Kidney (tissue), 14 donors: ENCODE data around the gene CAPZA3. TPM values are rescaled to one million over a fixed set of nuclear protein-coding genes. Genes with fewer than 3 reads are reported as not detected.
A peak's percentile ranks its signal among the peaks of the same experiment; 100 is the strongest.
"Not testable (repeated sequence)": the region's sequence is repeated elsewhere in the genome, so short reads cannot be mapped to it uniquely, and the experiment has no call there.

ENCODE experiments used
- DNase-seq, 5 donors: peaks; one replicate each; pipeline ENCODE4 v3.0.0-alpha.2; 2013 to 2020
- FAIRE-seq: peaks from 2 replicates; lab custom pipeline; 2012; peaks lifted over from hg19 to GRCh38; lab: Jason Lieb, UNC
- H3K27ac ChIP-seq, 2 donors: one replicate each; pipeline ENCODE4 v1.7.0; 2013; ENCODE audit warnings: low read depth in 2 of 2, low read length in 2 of 2, inconsistent platforms in 1 of 2
- H3K27me3 ChIP-seq: one replicate; pipeline ENCODE4 v1.7.1; 2013; ENCODE audit warnings: low read length, inconsistent platforms; ENCODE audit not compliant: control insufficient read depth, insufficient read depth
- H3K36me3 ChIP-seq, 3 donors: one replicate each; pipeline versions ENCODE4 v1.7.0 to v1.7.1; 2013; ENCODE audit warnings: low read length in 3 of 3, control low read depth in 1 of 3, inconsistent platforms in 1 of 3; ENCODE audit not compliant: insufficient read depth in 3 of 3, control insufficient read depth in 2 of 3
- H3K4me1 ChIP-seq, 3 donors: one replicate each; pipeline versions ENCODE4 v1.7.0 to v1.7.1; 2013; ENCODE audit warnings: low read length in 3 of 3, inconsistent platforms in 1 of 3, low read depth in 1 of 3; ENCODE audit not compliant: control insufficient read depth in 2 of 3, insufficient read depth in 2 of 3
- H3K4me3 ChIP-seq, 3 donors: one replicate each; pipeline versions ENCODE4 v1.7.0 to v1.8.1; 2013; ENCODE audit warnings: low read length in 3 of 3, control low read depth in 1 of 3, inconsistent platforms in 1 of 3
- H3K9ac ChIP-seq, 3 donors: one replicate each; pipeline versions ENCODE4 v1.7.0 to v1.7.1; 2013; ENCODE audit warnings: low read length in 3 of 3, control low read depth in 1 of 3, inconsistent platforms in 1 of 3
- H3K9me3 ChIP-seq, 3 donors: one replicate each; pipeline versions ENCODE4 v1.7.0 to v1.7.1; 2013; ENCODE audit warnings: low read length in 3 of 3, control low read depth in 1 of 3, inconsistent platforms in 1 of 3; ENCODE audit not compliant: control insufficient read depth in 2 of 3, insufficient read depth in 1 of 3
- intact Hi-C: fragments of 100-400 bp; cut with DNase I; formaldehyde crosslinking; loops from one replicate; pipeline ENCODE4 v1.11.1; 2022
- polyA plus RNA-seq: library from polyadenylated mRNA; stranded (reverse); fragments of 350-450 nt; fragmentation: Illumina TruSeq; extraction: RNeasy Lipid Tissue Mini Kit (QIAGEN cat#74804); gene quantifications from one replicate; pipeline ENCODE4 v1.2.3, GENCODE V29; 2014; ENCODE audit warnings: low read depth, low replicate concordance; ENCODE audit not compliant: insufficient read depth
- total RNA-seq: library from RNA; stranded (reverse); fragmentation: NEBNext Ultra II Directional; extraction: Animal tissue kit (Norgen Biotek cat#: 25700); gene quantifications from one replicate; pipeline ENCODE4 v1.2.1, GENCODE V29; 2021
- TF ChIP-seq, protein P1 (sequence below): IDR thresholded peaks from 3 replicates; pipeline ENCODE4 v1.5.1; 2012; ENCODE audit warnings: mild to moderate bottlenecking, moderate library complexity, borderline replicate concordance; ENCODE audit not compliant: insufficient read depth; ENCODE audit errors: extremely low read depth
- donor health status: control.
- donor health status: control.
- donor health status: control.
- donor health status: control.
- donor health status: control.
- donor health status: DM: yes; HTN: yes; CAD: no.
- donor health status: Normal renal cell carcinoma (clear cell type).

Gene CAPZA3
- total and polyA plus RNA-seq, 2 donors from 2014 or later = 0.88 TPM; not detected in 1

DNA sequence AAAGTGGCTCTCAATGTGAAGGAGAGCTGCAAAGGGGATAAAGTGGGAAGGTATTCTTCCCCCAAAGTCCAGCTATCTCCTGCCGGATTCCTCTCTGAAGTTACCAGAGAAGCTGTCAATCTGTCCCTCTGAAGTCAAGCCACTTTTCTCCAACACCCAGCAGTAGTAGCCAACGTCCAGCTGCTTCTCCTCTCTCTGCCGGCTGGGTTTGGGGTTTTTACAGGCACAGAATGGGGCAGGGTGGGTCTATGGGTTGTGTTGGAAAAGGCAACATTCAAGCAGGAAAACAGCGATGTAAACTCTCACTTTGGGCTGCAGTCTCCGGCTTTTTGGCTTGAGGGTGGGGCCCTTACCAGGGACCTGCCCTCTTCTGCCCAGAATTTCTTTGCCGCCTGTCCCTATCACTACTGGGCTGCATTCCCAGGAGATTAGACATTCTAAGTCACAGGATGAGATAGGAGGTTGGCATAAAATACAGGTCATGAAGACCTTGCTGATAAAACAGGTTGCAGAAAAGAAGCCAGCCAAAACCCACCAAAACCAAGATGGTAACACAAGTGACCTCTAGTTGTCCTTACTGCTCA lies 16.3 kb downstream of the CAPZA3 start:
- no peak overlapping the region for H3K9ac ChIP-seq
- FAIRE-seq (no peak), DNase-seq (no peak)
- intact Hi-C loops = no loop called here
- H3K36me3 ChIP-seq = no peaks in the 10 kb centered on the region
- no peaks in the 10 kb centered on the region for H3K9me3 ChIP-seq
- peak overlapping the region in 2 of 3 donors; percentile 40 to 47 for H3K4me3 ChIP-seq
- TF ChIP-seq, protein P1, sequence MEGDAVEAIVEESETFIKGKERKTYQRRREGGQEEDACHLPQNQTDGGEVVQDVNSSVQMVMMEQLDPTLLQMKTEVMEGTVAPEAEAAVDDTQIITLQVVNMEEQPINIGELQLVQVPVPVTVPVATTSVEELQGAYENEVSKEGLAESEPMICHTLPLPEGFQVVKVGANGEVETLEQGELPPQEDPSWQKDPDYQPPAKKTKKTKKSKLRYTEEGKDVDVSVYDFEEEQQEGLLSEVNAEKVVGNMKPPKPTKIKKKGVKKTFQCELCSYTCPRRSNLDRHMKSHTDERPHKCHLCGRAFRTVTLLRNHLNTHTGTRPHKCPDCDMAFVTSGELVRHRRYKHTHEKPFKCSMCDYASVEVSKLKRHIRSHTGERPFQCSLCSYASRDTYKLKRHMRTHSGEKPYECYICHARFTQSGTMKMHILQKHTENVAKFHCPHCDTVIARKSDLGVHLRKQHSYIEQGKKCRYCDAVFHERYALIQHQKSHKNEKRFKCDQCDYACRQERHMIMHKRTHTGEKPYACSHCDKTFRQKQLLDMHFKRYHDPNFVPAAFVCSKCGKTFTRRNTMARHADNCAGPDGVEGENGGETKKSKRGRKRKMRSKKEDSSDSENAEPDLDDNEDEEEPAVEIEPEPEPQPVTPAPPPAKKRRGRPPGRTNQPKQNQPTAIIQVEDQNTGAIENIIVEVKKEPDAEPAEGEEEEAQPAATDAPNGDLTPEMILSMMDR = no peak
- H3K27ac ChIP-seq = no peak overlapping the region
- H3K4me1 ChIP-seq = peaks cover 0 to 5% (median 3%) of the 10 kb centered on the region in 3 donors
- H3K27me3 ChIP-seq = no peaks in the 10 kb centered on the region

DNA sequence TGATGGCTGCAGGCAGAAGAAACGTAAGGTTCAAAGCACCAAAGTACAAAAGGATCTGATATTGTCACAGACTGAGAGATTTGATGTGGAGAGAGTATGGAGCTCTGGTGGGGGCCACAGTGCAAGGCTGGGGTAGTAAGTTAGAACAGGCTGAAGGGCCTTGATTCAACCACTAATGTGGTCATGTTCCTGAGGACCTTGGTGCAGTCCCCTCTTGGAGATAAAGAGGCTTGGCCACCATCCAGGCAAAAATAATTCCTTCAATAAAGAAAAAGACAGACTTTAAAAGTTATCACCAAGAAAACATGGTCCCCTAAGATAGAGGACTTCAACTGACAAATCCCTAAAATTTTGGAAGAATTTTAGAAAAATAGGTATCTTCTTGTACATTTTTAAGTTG lies 17.4 kb downstream of the CAPZA3 start:
- Histone ChIP-seq H3K27ac (no peak overlapping the region), H3K36me3 (no peaks in the 10 kb centered on the region), H3K4me3 (no peak overlapping the region), H3K27me3 (no peaks in the 10 kb centered on the region), H3K9ac (no peak overlapping the region), H3K9me3 (no peaks in the 10 kb centered on the region), H3K4me1 (peaks cover 0 to 5% (median 3%) of the 10 kb centered on the region in 3 donors)
- no peak for DNase-seq
- intact Hi-C loops = no loop called here
- FAIRE-seq = no peak
- TF ChIP-seq, protein P1 = no peak

DNA sequence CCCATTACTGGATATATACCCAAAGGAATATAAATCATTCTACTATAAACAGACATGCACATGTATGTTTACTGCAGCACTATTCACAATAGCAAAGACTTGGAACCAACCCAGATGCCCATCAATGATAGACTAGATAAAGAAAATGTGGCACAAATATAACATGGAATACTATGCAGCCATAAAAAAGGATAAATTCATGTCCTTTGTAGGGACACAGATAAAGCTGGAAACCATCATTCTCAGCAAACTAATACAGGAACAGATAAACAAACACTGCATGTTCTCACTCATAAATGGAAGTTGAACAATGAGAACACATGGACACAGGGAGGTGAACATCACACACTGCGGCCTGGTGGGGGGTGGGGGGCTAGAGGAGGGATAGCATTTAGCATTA lies 28.6 kb downstream of the CAPZA3 start:
- intact Hi-C loops, H3K27me3 ChIP-seq, FAIRE-seq, H3K36me3 ChIP-seq, H3K9me3 ChIP-seq, H3K4me3 ChIP-seq, H3K27ac ChIP-seq, H3K4me1 ChIP-seq, DNase-seq, H3K9ac ChIP-seq: not testable (repeated sequence)

DNA sequence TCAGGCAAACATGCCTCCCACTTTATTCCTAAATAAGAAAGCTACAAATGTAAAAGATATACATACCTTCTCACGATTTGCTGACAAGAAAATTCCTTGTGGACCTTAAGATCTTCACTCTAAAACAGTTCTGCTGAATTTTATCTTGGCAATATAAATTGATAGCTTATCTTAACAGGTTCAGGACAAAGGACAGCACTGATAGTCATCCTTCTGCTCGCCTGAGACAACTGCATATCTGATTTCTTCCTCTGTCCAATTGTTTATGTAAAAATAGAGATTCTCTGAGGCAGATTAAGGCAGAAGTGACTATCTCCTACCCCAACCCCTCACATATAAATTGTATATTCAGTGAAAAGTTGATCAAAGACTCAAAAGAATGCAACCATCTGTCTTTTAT lies 44.9 kb downstream of the CAPZA3 start:
- FAIRE-seq = no peak
- TF ChIP-seq, protein P1 = no peak
- no peaks in the 10 kb centered on the region for H3K27me3 ChIP-seq
- intact Hi-C loops = no loop called here
- DNase-seq = no peak
- H3K4me3 ChIP-seq = no peak overlapping the region
- no peak overlapping the region for H3K9ac ChIP-seq
- no peaks in the 10 kb centered on the region for H3K36me3 ChIP-seq
- no peak overlapping the region for H3K27ac ChIP-seq
- peaks cover 0 to 2% (median 0%) of the 10 kb centered on the region in 3 donors for H3K9me3 ChIP-seq
- H3K4me1 ChIP-seq = no peaks in the 10 kb centered on the region

DNA sequence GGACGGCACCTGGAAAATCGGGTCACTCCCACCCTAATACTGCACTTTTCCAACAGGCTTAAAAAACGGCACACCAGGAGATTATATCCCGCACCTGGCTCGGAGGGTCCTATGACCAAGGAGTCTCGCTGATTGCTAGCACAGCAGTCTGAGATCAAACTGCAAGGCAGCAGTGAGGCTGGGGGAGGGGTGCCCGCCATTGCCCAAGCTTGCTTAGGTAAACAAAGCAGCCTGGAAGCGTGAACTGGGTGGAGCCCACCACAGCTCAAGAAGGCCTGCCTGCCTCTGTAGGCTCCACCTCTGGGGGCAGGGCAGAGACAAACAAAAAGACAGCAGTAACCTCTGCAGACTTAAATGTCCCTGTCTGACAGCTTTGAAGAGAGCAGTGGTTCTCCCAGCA lies 47.5 kb downstream of the CAPZA3 start:
- DNase-seq, H3K4me1 ChIP-seq, H3K4me3 ChIP-seq, H3K27me3 ChIP-seq, H3K9me3 ChIP-seq, H3K27ac ChIP-seq, FAIRE-seq, H3K36me3 ChIP-seq, H3K9ac ChIP-seq, intact Hi-C loops: not testable (repeated sequence)
